ENCODE measurements around the gene WDR18.

DNA sequence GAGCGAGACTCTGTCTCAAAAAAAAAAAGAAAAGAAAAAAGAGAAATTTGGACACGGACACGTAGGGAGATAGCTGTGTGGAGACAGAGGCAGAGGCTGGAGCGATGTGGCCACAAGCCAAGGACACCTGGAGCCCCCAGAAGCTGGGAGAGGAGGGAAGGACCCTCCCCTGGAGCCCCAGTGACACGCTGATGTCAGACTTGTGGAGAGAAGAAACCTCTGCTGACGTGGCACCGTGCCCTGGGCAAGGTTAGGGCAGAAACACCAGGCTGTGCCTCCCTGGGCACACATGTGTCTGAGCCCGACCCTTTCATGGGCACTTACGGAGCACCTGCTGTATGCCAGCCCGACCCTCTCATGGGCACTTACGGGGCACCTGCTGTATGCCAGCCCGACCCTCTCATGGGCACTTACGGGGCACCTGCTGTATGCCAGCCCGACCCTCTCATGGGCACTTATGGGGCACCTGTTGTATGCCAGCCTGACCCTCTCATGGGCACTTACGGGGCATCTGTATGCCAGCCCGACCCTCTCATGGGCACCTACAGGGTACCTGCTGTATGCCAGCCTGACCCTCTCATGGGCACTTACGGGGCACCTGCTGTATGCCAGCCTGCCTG lies 40.5 kb upstream of the WDR18 start:
- TF ChIP-seq, protein P1, sequence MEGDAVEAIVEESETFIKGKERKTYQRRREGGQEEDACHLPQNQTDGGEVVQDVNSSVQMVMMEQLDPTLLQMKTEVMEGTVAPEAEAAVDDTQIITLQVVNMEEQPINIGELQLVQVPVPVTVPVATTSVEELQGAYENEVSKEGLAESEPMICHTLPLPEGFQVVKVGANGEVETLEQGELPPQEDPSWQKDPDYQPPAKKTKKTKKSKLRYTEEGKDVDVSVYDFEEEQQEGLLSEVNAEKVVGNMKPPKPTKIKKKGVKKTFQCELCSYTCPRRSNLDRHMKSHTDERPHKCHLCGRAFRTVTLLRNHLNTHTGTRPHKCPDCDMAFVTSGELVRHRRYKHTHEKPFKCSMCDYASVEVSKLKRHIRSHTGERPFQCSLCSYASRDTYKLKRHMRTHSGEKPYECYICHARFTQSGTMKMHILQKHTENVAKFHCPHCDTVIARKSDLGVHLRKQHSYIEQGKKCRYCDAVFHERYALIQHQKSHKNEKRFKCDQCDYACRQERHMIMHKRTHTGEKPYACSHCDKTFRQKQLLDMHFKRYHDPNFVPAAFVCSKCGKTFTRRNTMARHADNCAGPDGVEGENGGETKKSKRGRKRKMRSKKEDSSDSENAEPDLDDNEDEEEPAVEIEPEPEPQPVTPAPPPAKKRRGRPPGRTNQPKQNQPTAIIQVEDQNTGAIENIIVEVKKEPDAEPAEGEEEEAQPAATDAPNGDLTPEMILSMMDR (IDR thresholded peaks at IDR 0.05) = no peak
- TF ChIP-seq POLR2A (IDR thresholded peaks at IDR 0.05; ENCODE audit: low read depth) (no peak), POLR2AphosphoS5 (IDR thresholded peaks at IDR 0.05) (no peak), EP300 (IDR thresholded peaks at IDR 0.05) (no peak)

Measured in esophagus muscularis mucosa (tissue), 4 donors.